ENCODE measurements around the gene CPNE5.
A peak's percentile ranks its signal among the peaks of the same experiment; 100 is the strongest.

Gene CPNE5

DNA sequence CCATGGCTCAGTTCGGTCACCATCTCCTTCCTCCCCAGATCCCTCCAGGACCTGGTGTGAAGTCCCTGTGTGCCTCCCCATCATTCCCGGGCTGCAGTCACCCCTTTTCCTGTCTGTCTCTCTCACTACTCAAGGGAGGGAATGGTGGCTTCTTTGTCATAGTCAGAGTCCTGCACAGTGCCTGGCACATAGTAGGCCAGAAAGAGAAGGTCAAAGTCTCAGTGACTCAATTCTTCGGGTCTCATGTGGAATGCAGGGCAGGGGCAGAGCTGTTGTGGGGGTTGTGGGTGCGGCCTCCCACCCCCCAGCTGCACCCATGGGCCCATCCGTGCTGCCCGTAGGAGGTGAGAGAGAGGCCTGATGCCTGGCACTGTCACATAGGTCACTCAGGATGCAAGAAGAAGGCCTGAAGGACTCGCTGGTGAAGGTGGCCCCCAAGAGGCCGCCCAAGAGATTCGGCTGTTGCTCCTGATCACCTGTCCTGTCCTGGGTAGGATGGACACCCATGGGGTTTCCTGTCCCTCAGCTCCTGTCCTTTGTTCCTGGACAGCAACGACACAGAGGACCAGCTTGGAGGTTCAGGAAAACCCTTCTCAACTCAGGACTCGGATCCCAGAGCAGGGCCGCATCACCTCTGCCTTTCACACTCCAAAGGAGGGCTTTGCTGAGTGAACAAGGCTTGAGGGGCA is 107.5 kb downstream of the CPNE5 start:
- TF ChIP-seq TAF1 (IDR thresholded peaks at IDR 0.05; ENCODE audit: low read depth) (no peak), RAD21 (IDR thresholded peaks at IDR 0.05; ENCODE audit: low read depth) (peak; percentile 20; the same call in 1 of the 2 replicates)

DNA sequence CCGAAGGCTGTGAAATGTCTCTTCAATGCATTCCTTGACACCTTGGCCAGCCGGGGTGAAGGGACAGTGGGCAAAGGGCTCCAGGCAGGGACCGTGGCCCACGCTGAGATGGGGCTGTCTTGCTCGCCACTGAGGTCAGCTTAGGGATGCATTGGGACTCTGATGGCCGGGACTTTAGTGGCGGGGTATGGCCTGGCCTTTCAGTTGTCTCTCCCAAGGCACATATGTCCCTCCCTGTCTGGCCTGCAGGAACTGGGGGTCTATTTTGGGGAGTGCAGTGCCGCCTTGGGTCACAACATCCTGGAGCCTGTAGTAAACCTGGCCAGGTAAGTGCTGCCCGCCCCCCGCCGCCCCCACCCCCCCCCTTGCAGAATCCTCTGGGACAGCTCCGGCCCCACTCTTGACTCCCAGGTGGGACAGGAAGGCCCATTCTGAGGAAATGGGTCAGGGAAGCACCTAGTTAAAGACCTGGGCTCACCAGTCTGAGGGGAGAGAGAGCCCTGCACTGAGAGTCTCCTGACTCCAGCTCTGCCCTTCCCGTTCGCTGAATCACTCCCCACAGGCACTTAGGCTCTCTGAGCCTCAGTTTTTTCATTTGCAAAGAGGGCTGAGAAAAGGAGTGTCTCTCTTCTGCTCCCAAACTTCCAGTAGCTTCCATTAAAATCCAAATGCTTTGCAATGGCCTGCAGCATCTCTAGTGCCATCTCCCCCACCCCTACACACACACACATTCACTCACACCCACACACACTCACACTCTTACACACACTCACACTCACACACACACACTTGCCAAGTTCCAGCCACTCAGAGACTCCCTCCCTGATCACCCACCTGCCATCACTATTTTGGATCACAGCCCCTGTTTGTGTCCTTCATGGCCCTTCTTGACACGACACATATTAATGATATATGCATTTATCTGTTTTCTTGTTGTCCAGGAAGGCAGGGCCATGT is 108.5 kb downstream of the CPNE5 start:
- no peak for TF ChIP-seq ZBTB7A (IDR thresholded peaks at IDR 0.05; ENCODE audit: low read depth)
- TF ChIP-seq FOXM1 (IDR thresholded peaks at IDR 0.05; ENCODE audit: borderline replicate concordance, low read depth) = no peak
- no peak for TF ChIP-seq RAD21 (IDR thresholded peaks at IDR 0.05; ENCODE audit: low read depth)

DNA sequence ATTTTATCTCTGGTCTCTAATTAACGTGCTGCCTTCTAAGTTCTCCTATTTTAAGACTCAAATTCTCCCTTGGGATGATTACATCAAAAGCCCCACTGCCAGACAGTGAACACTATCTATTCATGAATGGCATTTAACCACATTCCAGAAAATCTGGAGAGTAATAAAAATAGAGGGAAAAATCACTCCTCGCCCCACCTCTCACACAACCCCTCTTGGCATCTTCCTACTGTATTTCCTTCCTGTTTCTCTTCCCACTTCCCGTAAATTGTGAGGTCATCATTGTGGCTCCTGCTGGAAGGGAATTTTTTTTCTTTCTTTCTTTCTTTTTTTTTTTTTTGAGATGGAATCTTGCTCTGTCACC is 110.1 kb downstream of the CPNE5 start:
- TF ChIP-seq, protein P1, sequence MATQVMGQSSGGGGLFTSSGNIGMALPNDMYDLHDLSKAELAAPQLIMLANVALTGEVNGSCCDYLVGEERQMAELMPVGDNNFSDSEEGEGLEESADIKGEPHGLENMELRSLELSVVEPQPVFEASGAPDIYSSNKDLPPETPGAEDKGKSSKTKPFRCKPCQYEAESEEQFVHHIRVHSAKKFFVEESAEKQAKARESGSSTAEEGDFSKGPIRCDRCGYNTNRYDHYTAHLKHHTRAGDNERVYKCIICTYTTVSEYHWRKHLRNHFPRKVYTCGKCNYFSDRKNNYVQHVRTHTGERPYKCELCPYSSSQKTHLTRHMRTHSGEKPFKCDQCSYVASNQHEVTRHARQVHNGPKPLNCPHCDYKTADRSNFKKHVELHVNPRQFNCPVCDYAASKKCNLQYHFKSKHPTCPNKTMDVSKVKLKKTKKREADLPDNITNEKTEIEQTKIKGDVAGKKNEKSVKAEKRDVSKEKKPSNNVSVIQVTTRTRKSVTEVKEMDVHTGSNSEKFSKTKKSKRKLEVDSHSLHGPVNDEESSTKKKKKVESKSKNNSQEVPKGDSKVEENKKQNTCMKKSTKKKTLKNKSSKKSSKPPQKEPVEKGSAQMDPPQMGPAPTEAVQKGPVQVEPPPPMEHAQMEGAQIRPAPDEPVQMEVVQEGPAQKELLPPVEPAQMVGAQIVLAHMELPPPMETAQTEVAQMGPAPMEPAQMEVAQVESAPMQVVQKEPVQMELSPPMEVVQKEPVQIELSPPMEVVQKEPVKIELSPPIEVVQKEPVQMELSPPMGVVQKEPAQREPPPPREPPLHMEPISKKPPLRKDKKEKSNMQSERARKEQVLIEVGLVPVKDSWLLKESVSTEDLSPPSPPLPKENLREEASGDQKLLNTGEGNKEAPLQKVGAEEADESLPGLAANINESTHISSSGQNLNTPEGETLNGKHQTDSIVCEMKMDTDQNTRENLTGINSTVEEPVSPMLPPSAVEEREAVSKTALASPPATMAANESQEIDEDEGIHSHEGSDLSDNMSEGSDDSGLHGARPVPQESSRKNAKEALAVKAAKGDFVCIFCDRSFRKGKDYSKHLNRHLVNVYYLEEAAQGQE (IDR thresholded peaks at IDR 0.05; ENCODE audit: low read depth) = no peak
- TF ChIP-seq, protein P2, sequence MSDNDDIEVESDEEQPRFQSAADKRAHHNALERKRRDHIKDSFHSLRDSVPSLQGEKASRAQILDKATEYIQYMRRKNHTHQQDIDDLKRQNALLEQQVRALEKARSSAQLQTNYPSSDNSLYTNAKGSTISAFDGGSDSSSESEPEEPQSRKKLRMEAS (IDR thresholded peaks at IDR 0.05) = no peak
- TF ChIP-seq CREB1 (IDR thresholded peaks at IDR 0.05; ENCODE audit: low read depth) (no peak), TCF12 (IDR thresholded peaks at IDR 0.05; ENCODE audit: low read depth) (no peak), RAD21 (IDR thresholded peaks at IDR 0.05; ENCODE audit: low read depth) (no peak), FOXM1 (IDR thresholded peaks at IDR 0.05; ENCODE audit: borderline replicate concordance, low read depth) (no peak), ZBTB7A (IDR thresholded peaks at IDR 0.05; ENCODE audit: low read depth) (no peak), EGR1 (IDR thresholded peaks at IDR 0.05) (no peak), NFIC (IDR thresholded peaks at IDR 0.05) (no peak)

DNA sequence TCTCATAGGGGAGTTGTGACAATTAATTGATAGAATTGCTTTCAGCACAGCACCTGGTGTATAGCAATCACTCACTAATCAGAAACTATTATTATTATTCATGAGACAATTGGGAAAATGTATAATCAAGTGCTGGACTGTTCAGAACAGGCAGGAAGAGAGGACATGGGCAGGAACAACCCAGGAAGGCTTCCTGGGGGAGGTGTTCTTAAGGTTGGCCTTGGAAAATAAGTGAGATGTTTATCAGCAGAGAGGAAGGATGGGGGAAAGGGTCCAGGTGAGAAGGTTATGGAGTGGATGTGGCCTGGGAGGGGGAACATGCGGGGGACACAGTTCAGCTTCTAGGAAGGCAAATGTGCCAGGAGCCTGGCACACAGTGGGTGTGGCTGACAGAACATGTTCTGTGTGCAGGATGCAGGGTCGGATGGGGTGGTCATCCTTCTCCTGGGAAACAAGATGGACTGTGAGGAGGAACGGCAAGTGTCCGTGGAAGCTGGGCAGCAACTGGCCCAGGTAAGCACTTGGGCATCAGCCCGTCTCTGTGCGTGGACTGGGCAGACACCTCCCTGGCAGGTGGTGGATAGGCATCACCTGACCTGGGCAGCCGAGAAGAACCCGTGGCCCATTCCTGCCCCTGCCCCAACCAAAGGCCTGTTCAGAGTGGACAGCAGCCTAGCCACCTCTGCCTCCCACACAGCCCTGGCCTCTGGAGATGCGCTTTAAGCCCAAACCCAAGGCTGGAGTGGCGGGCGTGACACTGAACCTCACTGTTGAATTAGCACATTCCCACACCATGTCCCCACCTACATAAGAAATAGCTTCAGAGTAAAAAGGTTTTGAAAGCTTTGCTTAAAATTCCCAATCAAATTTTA is 110.7 kb downstream of the CPNE5 start:
- TF ChIP-seq, protein P2 (IDR thresholded peaks at IDR 0.05) = no peak
- TF ChIP-seq CREB1 (IDR thresholded peaks at IDR 0.05; ENCODE audit: low read depth) (no peak), FOXM1 (IDR thresholded peaks at IDR 0.05; ENCODE audit: borderline replicate concordance, low read depth) (no peak), RAD21 (IDR thresholded peaks at IDR 0.05; ENCODE audit: low read depth) (no peak), EGR1 (IDR thresholded peaks at IDR 0.05) (no peak), TCF12 (IDR thresholded peaks at IDR 0.05; ENCODE audit: low read depth) (no peak), NFIC (IDR thresholded peaks at IDR 0.05) (no peak), TAF1 (IDR thresholded peaks at IDR 0.05; ENCODE audit: low read depth) (no peak), CEBPB (IDR thresholded peaks at IDR 0.05) (no peak), YY1 (IDR thresholded peaks at IDR 0.05; ENCODE audit: low read depth) (no peak), TEAD4 (IDR thresholded peaks at IDR 0.05) (no peak), EP300 (IDR thresholded peaks at IDR 0.05; ENCODE audit: borderline replicate concordance) (no peak), ZBTB7A (IDR thresholded peaks at IDR 0.05; ENCODE audit: low read depth) (no peak)
- TF ChIP-seq, protein P3, sequence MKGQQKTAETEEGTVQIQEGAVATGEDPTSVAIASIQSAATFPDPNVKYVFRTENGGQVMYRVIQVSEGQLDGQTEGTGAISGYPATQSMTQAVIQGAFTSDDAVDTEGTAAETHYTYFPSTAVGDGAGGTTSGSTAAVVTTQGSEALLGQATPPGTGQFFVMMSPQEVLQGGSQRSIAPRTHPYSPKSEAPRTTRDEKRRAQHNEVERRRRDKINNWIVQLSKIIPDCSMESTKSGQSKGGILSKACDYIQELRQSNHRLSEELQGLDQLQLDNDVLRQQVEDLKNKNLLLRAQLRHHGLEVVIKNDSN (IDR thresholded peaks at IDR 0.05) = no peak
- TF ChIP-seq, protein P1 (IDR thresholded peaks at IDR 0.05; ENCODE audit: low read depth) = no peak

DNA sequence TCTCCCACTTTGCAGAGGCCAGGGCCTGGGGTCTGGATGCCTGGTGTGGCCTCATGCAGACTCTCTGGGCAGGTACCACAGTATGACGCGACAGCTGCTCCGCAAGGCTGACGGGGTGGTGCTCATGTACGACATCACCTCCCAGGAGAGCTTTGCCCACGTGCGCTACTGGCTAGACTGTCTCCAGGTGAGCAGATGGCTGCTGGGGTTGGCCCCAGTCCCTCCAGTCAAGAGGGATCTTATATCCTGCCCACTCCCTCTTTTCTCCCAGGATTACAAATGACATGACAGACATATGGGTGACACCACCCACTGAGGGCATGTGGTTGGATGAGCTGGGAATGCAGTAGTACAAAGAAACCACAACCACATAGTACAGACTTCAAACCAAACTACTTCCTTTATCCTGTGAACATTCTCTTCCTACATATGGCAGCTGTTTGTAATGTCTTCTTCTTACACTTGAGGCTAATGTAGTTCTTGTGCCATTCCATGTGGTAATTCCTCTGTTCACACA is 111.7 kb downstream of the CPNE5 start:
- TF ChIP-seq EGR1 (IDR thresholded peaks at IDR 0.05) = no peak
- TF ChIP-seq, protein P3 (IDR thresholded peaks at IDR 0.05) = no peak
- TF ChIP-seq TAF1 (IDR thresholded peaks at IDR 0.05; ENCODE audit: low read depth) = no peak
- TF ChIP-seq FOXM1 (IDR thresholded peaks at IDR 0.05; ENCODE audit: borderline replicate concordance, low read depth) = no peak
- TF ChIP-seq NFIC (IDR thresholded peaks at IDR 0.05) = no peak
- TF ChIP-seq, protein P2 (IDR thresholded peaks at IDR 0.05) = no peak
- TF ChIP-seq YY1 (IDR thresholded peaks at IDR 0.05; ENCODE audit: low read depth) = no peak
- TF ChIP-seq RAD21 (IDR thresholded peaks at IDR 0.05; ENCODE audit: low read depth) = no peak
- no peak for TF ChIP-seq CREB1 (IDR thresholded peaks at IDR 0.05; ENCODE audit: low read depth)
- TF ChIP-seq ZBTB7A (IDR thresholded peaks at IDR 0.05; ENCODE audit: low read depth) = no peak
- TF ChIP-seq TEAD4 (IDR thresholded peaks at IDR 0.05) = no peak
- TF ChIP-seq CEBPB (IDR thresholded peaks at IDR 0.05) = no peak
- TF ChIP-seq, protein P1 (IDR thresholded peaks at IDR 0.05; ENCODE audit: low read depth) = no peak
- TF ChIP-seq TCF12 (IDR thresholded peaks at IDR 0.05; ENCODE audit: low read depth) = no peak
